ENCODE data around the gene KCNB1. TPM values are rescaled to one million over a fixed set of nuclear protein-coding genes. Genes with fewer than 3 reads are reported as not detected.

KCNB1 gene
- total RNA-seq, 2 experiments from 2014 or later: not detected

- H3K27ac Mint-ChIP-seq: no peak overlapping the region
- ATAC-seq (no peak), DNase-seq (no peak)
- H3K4me3 Mint-ChIP-seq: no peak overlapping the region
- POLR2A ChIA-PET: interaction anchor here (1.0 kb wide), 1 partner anchor 22 kb away, joined by 3 read pairs; no protein-coding TSS in a partner anchor
- H3K4me1 Mint-ChIP-seq (ENCODE audit: low read depth): no peaks in the 10 kb centered on the region
- intact Hi-C loops (cut with micrococcal nuclease): no loop called here
- H3K9me3 Mint-ChIP-seq: no peaks in the 10 kb centered on the region
- peaks cover 7% of the 10 kb centered on the region for H3K27me3 Mint-ChIP-seq
- CTCF ChIA-PET: interaction anchor here (1.6 kb wide), 1 partner anchor 22 kb away, joined by 5 read pairs; no protein-coding TSS in a partner anchor
- no peaks in the 10 kb centered on the region for H3K36me3 Mint-ChIP-seq (ENCODE audit: low read depth)
- no peak for TF ChIP-seq CTCF (IDR thresholded peaks at IDR 0.05)
These were observed 19.8 kb downstream of the KCNB1 start for GRCh38 chr20:49462626-49463025.

- Mint-ChIP-seq H3K4me1 (ENCODE audit: low read depth) (no peaks in the 10 kb centered on the region), H3K27ac (no peak overlapping the region), H3K27me3 (peaks cover 7% of the 10 kb centered on the region), H3K9me3 (no peaks in the 10 kb centered on the region), H3K36me3 (ENCODE audit: low read depth) (no peaks in the 10 kb centered on the region), H3K4me3 (no peak overlapping the region)
- ATAC-seq (no peak), DNase-seq (no peak)
- intact Hi-C loops (cut with micrococcal nuclease): no loop called here
- TF ChIP-seq CTCF (IDR thresholded peaks at IDR 0.05): no peak
- ChIA-PET POLR2A (interaction anchor here (1.0 kb wide), 1 partner anchor 22 kb away, joined by 3 read pairs; no protein-coding TSS in a partner anchor), CTCF (interaction anchor here (1.6 kb wide), 1 partner anchor 22 kb away, joined by 5 read pairs; no protein-coding TSS in a partner anchor)
These were observed 20.4 kb downstream of the KCNB1 start for GRCh38 chr20:49461894-49462620.

- H3K36me3 Mint-ChIP-seq (ENCODE audit: low read depth): no peaks in the 10 kb centered on the region
- DNase-seq (no peak), ATAC-seq (no peak)
- no peak for TF ChIP-seq CTCF (IDR thresholded peaks at IDR 0.05)
- no peak overlapping the region for H3K4me3 Mint-ChIP-seq
- H3K27me3 Mint-ChIP-seq: peaks cover 8% of the 10 kb centered on the region
- CTCF ChIA-PET: no interaction called here
- H3K9me3 Mint-ChIP-seq: no peaks in the 10 kb centered on the region
- H3K27ac Mint-ChIP-seq: no peak overlapping the region
- POLR2A ChIA-PET: no interaction called here
- intact Hi-C loops (cut with micrococcal nuclease): no loop called here
- H3K4me1 Mint-ChIP-seq (ENCODE audit: low read depth): no peaks in the 10 kb centered on the region
These were observed 21.6 kb downstream of the KCNB1 start for GRCh38 chr20:49460916-49461315.

- intact Hi-C loops (cut with micrococcal nuclease): no loop called here
- ChIA-PET POLR2A (no interaction called here), CTCF (no interaction called here)
- H3K9me3 Mint-ChIP-seq: no peaks in the 10 kb centered on the region
- DNase-seq (no peak), ATAC-seq (no peak)
- H3K4me3 Mint-ChIP-seq: no peak overlapping the region
- TF ChIP-seq CTCF (IDR thresholded peaks at IDR 0.05): no peak
- H3K27me3 Mint-ChIP-seq: peaks cover 9% of the 10 kb centered on the region
- H3K4me1 Mint-ChIP-seq (ENCODE audit: low read depth): no peaks in the 10 kb centered on the region
- H3K36me3 Mint-ChIP-seq (ENCODE audit: low read depth): no peaks in the 10 kb centered on the region
- no peak overlapping the region for H3K27ac Mint-ChIP-seq
These were observed 22.3 kb downstream of the KCNB1 start for GRCh38 chr20:49460131-49460530.

GRCh38 chr20:49459684-49460083 is 22.8 kb downstream of the KCNB1 start:
- ATAC-seq: no peak
- H3K36me3 Mint-ChIP-seq (ENCODE audit: low read depth): no peaks in the 10 kb centered on the region
- no peak overlapping the region for H3K27ac Mint-ChIP-seq
- no peaks in the 10 kb centered on the region for H3K9me3 Mint-ChIP-seq
- H3K27me3 Mint-ChIP-seq: peaks cover 12% of the 10 kb centered on the region
- no peak for DNase-seq
- no peak overlapping the region for H3K4me3 Mint-ChIP-seq
- no peaks in the 10 kb centered on the region for H3K4me1 Mint-ChIP-seq (ENCODE audit: low read depth)
- intact Hi-C loops (cut with micrococcal nuclease): no loop called here
- ChIA-PET CTCF (interaction anchor here (0.8 kb wide), 1 partner anchor 71 kb away, joined by 3 read pairs; no protein-coding TSS in a partner anchor), POLR2A (no interaction called here)
- TF ChIP-seq CTCF (IDR thresholded peaks at IDR 0.05): no peak

All from activated CD8-positive, alpha-beta T cell treated with anti-CD3 and anti-CD28 coated beads for 36 hours (primary cell).